Trophoblast cell (in vitro differentiated cells and primary cell): ENCODE results near the gene CCDC169.

Experiments used
- DNase-seq, 2 donors: peaks; one replicate each; pipeline ENCODE4 v3.0.0-alpha.2; 2016
- H2AFZ ChIP-seq: 2 replicates; pipeline ENCODE4 v1.6.1; 2013; ENCODE audit warnings: low read length, moderate library complexity, mild to moderate bottlenecking; ENCODE audit not compliant: insufficient read depth, poor library complexity
- H2AK5ac ChIP-seq: 2 replicates; pipeline ENCODE4 v1.6.1; 2013; ENCODE audit warnings: mild to moderate bottlenecking, low read length
- H2BK120ac ChIP-seq: 2 replicates; pipeline ENCODE4 v1.6.1; 2013; ENCODE audit warnings: low read length, mild to moderate bottlenecking, moderate library complexity; ENCODE audit not compliant: insufficient read depth, poor library complexity
- H2BK12ac ChIP-seq: 2 replicates; pipeline ENCODE4 v1.6.1; 2013; ENCODE audit warnings: mild to moderate bottlenecking, low read length, moderate library complexity
- H2BK5ac ChIP-seq: 2 replicates; pipeline ENCODE4 v1.6.1; 2013; ENCODE audit warnings: low read length, low read depth, moderate library complexity, mild to moderate bottlenecking; ENCODE audit not compliant: poor library complexity
- H3K14ac ChIP-seq: 2 replicates; pipeline ENCODE4 v1.6.1; 2013; ENCODE audit warnings: mild to moderate bottlenecking, low read length
- H3K18ac ChIP-seq: 2 replicates; pipeline ENCODE4 v1.6.1; 2013; ENCODE audit warnings: mild to moderate bottlenecking, low read length
- H3K23ac ChIP-seq: 2 replicates; pipeline ENCODE4 v1.6.1; 2013; ENCODE audit warnings: low read length
- H3K27ac ChIP-seq: 2 replicates; pipeline ENCODE4 v1.5.1; 2013; ENCODE audit warnings: low read depth, mild to moderate bottlenecking, inconsistent platforms, low read length, moderate library complexity
- H3K27me3 ChIP-seq: 2 replicates; pipeline ENCODE4 v1.6.1; 2013; ENCODE audit warnings: inconsistent platforms, mild to moderate bottlenecking, low read length, moderate library complexity; ENCODE audit not compliant: insufficient read depth
- H3K36me3 ChIP-seq, 2 experiments: 1 replicate in 1 of 2; 2 replicates in 1 of 2; pipeline ENCODE4 v1.6.1; 2013; ENCODE audit warnings: low read length in 2 of 2, mild to moderate bottlenecking in 2 of 2, moderate library complexity in 1 of 2; ENCODE audit not compliant: insufficient read depth in 2 of 2, control insufficient read depth in 1 of 2
- H3K4ac ChIP-seq: 2 replicates; pipeline ENCODE4 v1.6.1; 2013; ENCODE audit warnings: low read depth, mild to moderate bottlenecking, low read length, moderate library complexity
- H3K4me1 ChIP-seq, 2 experiments: 1 replicate in 1 of 2; 2 replicates in 1 of 2; pipeline ENCODE4 v1.6.1; 2013; ENCODE audit warnings: low read length in 2 of 2, mild to moderate bottlenecking in 2 of 2, moderate library complexity in 1 of 2; ENCODE audit not compliant: insufficient read depth in 2 of 2, control insufficient read depth in 1 of 2
- H3K4me2 ChIP-seq: 2 replicates; pipeline ENCODE4 v1.6.1; 2013; ENCODE audit warnings: inconsistent platforms, mild to moderate bottlenecking, low read length, moderate library complexity
- H3K4me3 ChIP-seq: 2 replicates; pipeline ENCODE4 v1.5.1; 2013; ENCODE audit warnings: mild to moderate bottlenecking, low read depth, low read length, inconsistent platforms
- H3K79me1 ChIP-seq: one replicate; pipeline ENCODE4 v1.6.1; 2013; ENCODE audit warnings: low read length
- H3K79me2 ChIP-seq: 2 replicates; pipeline ENCODE4 v1.6.1; 2013; ENCODE audit warnings: low read length, mild to moderate bottlenecking; ENCODE audit not compliant: control insufficient read depth, insufficient read depth, poor library complexity
- H3K9ac ChIP-seq: 2 replicates; pipeline ENCODE4 v1.6.1; 2013; ENCODE audit warnings: mild to moderate bottlenecking, low read length
- H3K9me3 ChIP-seq: 2 replicates; pipeline ENCODE4 v1.6.1; 2013; ENCODE audit warnings: low read depth, mild to moderate bottlenecking, control low read depth, inconsistent platforms, low read length; ENCODE audit not compliant: insufficient read depth
- H4K12ac ChIP-seq: 2 replicates; pipeline ENCODE4 v1.6.1; 2013; ENCODE audit warnings: low read depth, mild to moderate bottlenecking, low read length, moderate library complexity
- H4K8ac ChIP-seq: 2 replicates; pipeline ENCODE4 v1.6.1; 2013; ENCODE audit warnings: low read depth, mild to moderate bottlenecking, low read length, moderate library complexity
- H4K91ac ChIP-seq: one replicate; pipeline ENCODE4 v1.6.1; 2013; ENCODE audit warnings: low read depth, mild to moderate bottlenecking, low read length, moderate library complexity
- WGBS: extraction: QIAGEN DNeasy Blood & Tissue Kit; methylation state at CpG from one replicate; pipeline ENCODE4 v1.1.7; 2013; ENCODE audit warnings: missing lambda C conversion rate; ENCODE audit not compliant: insufficient read length, insufficient coverage; ENCODE audit errors: extremely low coverage; 5-methylcytosine and 5-hydroxymethylcytosine counted together

The CCDC169 gene

DNA sequence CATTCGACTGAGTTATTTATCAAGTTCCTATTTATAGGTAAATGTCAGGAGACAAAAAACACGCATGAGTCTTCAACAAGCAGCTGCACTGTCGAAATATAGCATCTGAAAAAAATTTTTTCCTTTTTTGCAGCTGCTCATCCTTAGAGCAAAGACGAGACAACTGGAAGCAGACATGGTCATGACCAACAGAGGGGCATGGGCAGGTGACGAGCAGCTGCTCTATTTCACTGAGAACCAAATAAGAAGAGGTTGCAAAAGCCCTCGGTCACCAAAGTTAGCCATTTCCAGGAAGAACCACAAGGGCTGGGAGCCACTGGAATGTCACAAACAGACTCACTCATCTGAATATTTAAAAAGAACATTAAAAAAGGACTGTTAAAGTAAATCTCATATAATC is 105.4 kb downstream of the CCDC169 start:
- no peak overlapping the region for H3K18ac ChIP-seq
- H2BK120ac ChIP-seq: no peak overlapping the region
- H3K4me3 ChIP-seq: no peak overlapping the region
- H3K79me2 ChIP-seq: no peaks in the 10 kb centered on the region
- no peaks in the 10 kb centered on the region for H3K4me1 ChIP-seq
- no peaks in the 10 kb centered on the region for H3K9me3 ChIP-seq
- H3K36me3 ChIP-seq: no peaks in the 10 kb centered on the region
- no peaks in the 10 kb centered on the region for H3K27me3 ChIP-seq
- no peak overlapping the region for H3K4me2 ChIP-seq
- H3K79me1 ChIP-seq: no peaks in the 10 kb centered on the region
- no peak overlapping the region for H3K27ac ChIP-seq
- no peak overlapping the region for H2AK5ac ChIP-seq
- H2BK5ac ChIP-seq: no peak overlapping the region
- H2BK12ac ChIP-seq: no peak overlapping the region
- peak; percentile 44 to 51 for DNase-seq
- WGBS: no CpG with 5 or more reads among the region's 6 CpGs
- H4K91ac ChIP-seq: no peak overlapping the region
- no peak overlapping the region for H4K12ac ChIP-seq
- H2AFZ ChIP-seq: no peak overlapping the region
- no peak overlapping the region for H3K23ac ChIP-seq
- H3K14ac ChIP-seq: no peak overlapping the region
- H3K4ac ChIP-seq: no peak overlapping the region
- H4K8ac ChIP-seq: no peak overlapping the region
- H3K9ac ChIP-seq: no peak overlapping the region

- Histone ChIP-seq H3K23ac (no peak overlapping the region), H3K27me3 (no peaks in the 10 kb centered on the region), H2BK12ac (no peak overlapping the region)
Measured at GRCh38 chr13:36190771-36191170, 106.8 kb downstream of the CCDC169 start.

DNA sequence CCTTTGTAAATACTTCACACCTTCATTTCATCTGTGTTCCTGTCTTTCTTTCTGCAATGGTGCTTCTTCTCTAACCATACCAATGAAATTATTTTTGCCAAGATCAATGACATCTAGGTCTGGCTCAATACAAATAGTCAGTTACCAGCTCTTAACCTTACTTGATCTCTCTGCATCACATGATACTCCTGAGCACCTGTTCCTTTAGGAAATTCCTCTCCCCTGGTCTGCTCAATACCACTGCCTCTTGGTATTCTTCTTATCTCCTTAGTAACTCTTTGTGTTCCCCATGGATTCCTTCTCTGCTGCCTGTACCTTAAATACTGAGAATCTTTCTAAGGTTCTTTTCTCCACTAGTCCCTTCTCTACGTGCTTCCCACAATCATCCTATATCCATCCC is 109.2 kb downstream of the CCDC169 start:
- Histone ChIP-seq H3K14ac (no peak overlapping the region), H3K79me2 (no peaks in the 10 kb centered on the region), H2BK120ac (no peak overlapping the region), H4K91ac (no peak overlapping the region), H4K12ac (no peak overlapping the region), H2AFZ (no peak overlapping the region), H3K79me1 (no peaks in the 10 kb centered on the region), H3K36me3 (no peaks in the 10 kb centered on the region), H3K4me3 (no peak overlapping the region), H3K9ac (no peak overlapping the region), H3K23ac (no peak overlapping the region), H3K9me3 (no peaks in the 10 kb centered on the region), H3K27me3 (no peaks in the 10 kb centered on the region), H3K18ac (no peak overlapping the region), H3K4me2 (no peak overlapping the region), H3K27ac (no peak overlapping the region), H2BK12ac (no peak overlapping the region), H2BK5ac (no peak overlapping the region), H2AK5ac (no peak overlapping the region), H3K4me1 (no peaks in the 10 kb centered on the region), H4K8ac (no peak overlapping the region), H3K4ac (no peak overlapping the region)
- no CpG with 5 or more reads among the region's 1 CpG for WGBS
- no peak for DNase-seq

More at GRCh38 chr13:36190771-36191170, 106.8 kb downstream of the CCDC169 start:
- no peak overlapping the region for H3K18ac ChIP-seq
- H3K14ac ChIP-seq: no peak overlapping the region
- H4K12ac ChIP-seq: no peak overlapping the region
- no peak overlapping the region for H3K27ac ChIP-seq
- H3K4me1 ChIP-seq: no peaks in the 10 kb centered on the region
- no peaks in the 10 kb centered on the region for H3K36me3 ChIP-seq
- no peak overlapping the region for H2BK5ac ChIP-seq
- H3K4me3 ChIP-seq: no peak overlapping the region
- H3K9me3 ChIP-seq: no peaks in the 10 kb centered on the region
- no peak overlapping the region for H4K8ac ChIP-seq
- peak in 1 of 2 donors; percentile 55 for DNase-seq
- H3K4ac ChIP-seq: no peak overlapping the region
- H3K79me1 ChIP-seq: no peaks in the 10 kb centered on the region
- no peak overlapping the region for H3K9ac ChIP-seq
- H3K4me2 ChIP-seq: no peak overlapping the region
- H4K91ac ChIP-seq: no peak overlapping the region
- no CpG with 5 or more reads among the region's 3 CpGs for WGBS
- H2BK120ac ChIP-seq: no peak overlapping the region
- no peak overlapping the region for H2AK5ac ChIP-seq
- H2AFZ ChIP-seq: no peak overlapping the region
- no peaks in the 10 kb centered on the region for H3K79me2 ChIP-seq

- Histone ChIP-seq H2BK120ac (no peak overlapping the region), H3K27me3 (no peaks in the 10 kb centered on the region), H4K8ac (no peak overlapping the region), H3K4me2 (no peak overlapping the region), H3K4me1 (no peaks in the 10 kb centered on the region), H3K79me1 (no peaks in the 10 kb centered on the region), H3K4ac (no peak overlapping the region), H2BK12ac (no peak overlapping the region), H3K4me3 (no peak overlapping the region), H3K36me3 (no peaks in the 10 kb centered on the region), H4K91ac (no peak overlapping the region), H2AK5ac (no peak overlapping the region), H3K79me2 (no peaks in the 10 kb centered on the region), H3K23ac (no peak overlapping the region), H3K27ac (no peak overlapping the region), H2BK5ac (no peak overlapping the region), H4K12ac (no peak overlapping the region), H3K9me3 (no peaks in the 10 kb centered on the region), H3K14ac (no peak overlapping the region), H3K18ac (no peak overlapping the region), H3K9ac (no peak overlapping the region), H2AFZ (no peak overlapping the region)
- no peak for DNase-seq
Measured at GRCh38 chr13:36183901-36184300, 113.7 kb downstream of the CCDC169 start.
